Transverse colon (tissue), 4 donors: ENCODE data around the gene CANT1. TPM values are rescaled to one million over a fixed set of nuclear protein-coding genes. Genes with fewer than 3 reads are reported as not detected.

Source experiments
- DNase-seq: peaks from one replicate; pipeline ENCODE4 v3.0.0-alpha.2; 2019
- H3K27ac ChIP-seq, 4 donors: fragments of 200-600 bp; sonication (generic); 2 replicates each; pipeline ENCODE4 v1.5.1; 2016 to 2018; ENCODE audit warnings: inconsistent platforms in 4 of 4
- H3K27me3 ChIP-seq: fragments of 200-600 bp; sonication (generic); 2 replicates; pipeline ENCODE4 v1.5.1; 2017; ENCODE audit warnings: inconsistent platforms
- H3K36me3 ChIP-seq, 4 donors: fragments of 200-600 bp; sonication (generic); 2 replicates each; pipeline ENCODE4 v1.5.1; 2017 to 2019; ENCODE audit warnings: inconsistent platforms in 4 of 4
- H3K4me1 ChIP-seq, 4 donors: fragments of 200-600 bp; sonication (generic); 2 replicates each; pipeline ENCODE4 v1.5.1; 2017 to 2020; ENCODE audit warnings: inconsistent platforms in 4 of 4
- H3K4me3 ChIP-seq, 4 donors: fragments of 200-600 bp; sonication (generic); 1 replicate in 1 of 4; 2 replicates in 3 of 4; pipeline versions ENCODE4 v1.5.1 to v1.6.1; 2017 to 2019; ENCODE audit warnings: inconsistent platforms in 4 of 4
- H3K9me3 ChIP-seq, 2 donors: fragments of 200-600 bp; sonication (generic); 2 replicates each; pipeline ENCODE4 v1.5.1; 2017 to 2019; ENCODE audit warnings: inconsistent platforms in 2 of 2
- EP300 ChIP-seq: sonication (generic); formaldehyde crosslinking; IDR thresholded peaks from one replicate; pipeline ENCODE4 v1.6.1; 2017; ENCODE audit warnings: antibody characterized with exemption, low read depth
- POLR2A ChIP-seq: fragments of 450-650 bp; IDR thresholded peaks from one replicate; pipeline ENCODE4 v1.6.1; 2016; ENCODE audit warnings: antibody characterized with exemption, mild to moderate bottlenecking, moderate library complexity
- POLR2AphosphoS5 ChIP-seq, 3 donors: sonication (generic); formaldehyde crosslinking; IDR thresholded peaks; one replicate each; pipeline ENCODE4 v1.6.1; 2016; ENCODE audit warnings: antibody characterized with exemption in 3 of 3
- WGBS, 2 donors: methylation state at CpG; one replicate each; pipeline ENCODE4 v1.1.5; 2018; ENCODE audit warnings: low coverage in 1 of 2; 5-methylcytosine and 5-hydroxymethylcytosine counted together
- in situ Hi-C, 4 donors: fragments of 200-750 bp; cut with MboI; loops; one replicate each; pipeline versions ENCODE4 v1.15.0 to v1.15.1; 2017; ENCODE audit warnings: low sequenced_read_pairs in 3 of 4, low pct_ligation_motif_present in 1 of 4, low pct_unique_long_range_greater_than_20kb in 1 of 4
- intact Hi-C: fragments of 100-400 bp; cut with DNase I; formaldehyde crosslinking; loops from one replicate; pipeline ENCODE4 v1.15.1; 2023; ENCODE audit warnings: low total_unique reads
- total RNA-seq, 4 donors: library from RNA; depleted of rRNA; stranded (reverse); fragments of >200 nt; gene quantifications; one replicate each; pipeline ENCODE4 v1.1.0, GENCODE V29; 2016
- TF ChIP-seq, protein P1 (sequence below), 5 experiments: fragments of 200-600 bp in 3 of 5; fragments of 450-650 bp in 2 of 5; sonication (generic) in 3 of 5; IDR thresholded peaks; 1 replicate in 2 of 5; 2 replicates in 3 of 5; pipeline ENCODE4 v1.5.1; 2016 to 2017; ENCODE audit warnings: antibody characterized with exemption in 5 of 5, inconsistent platforms in 3 of 5, mild to moderate bottlenecking in 2 of 5, moderate library complexity in 1 of 5

CANT1 gene
- total RNA-seq, 4 donors from 2014 or later = 89.4 to 231 (median 138) TPM

DNA sequence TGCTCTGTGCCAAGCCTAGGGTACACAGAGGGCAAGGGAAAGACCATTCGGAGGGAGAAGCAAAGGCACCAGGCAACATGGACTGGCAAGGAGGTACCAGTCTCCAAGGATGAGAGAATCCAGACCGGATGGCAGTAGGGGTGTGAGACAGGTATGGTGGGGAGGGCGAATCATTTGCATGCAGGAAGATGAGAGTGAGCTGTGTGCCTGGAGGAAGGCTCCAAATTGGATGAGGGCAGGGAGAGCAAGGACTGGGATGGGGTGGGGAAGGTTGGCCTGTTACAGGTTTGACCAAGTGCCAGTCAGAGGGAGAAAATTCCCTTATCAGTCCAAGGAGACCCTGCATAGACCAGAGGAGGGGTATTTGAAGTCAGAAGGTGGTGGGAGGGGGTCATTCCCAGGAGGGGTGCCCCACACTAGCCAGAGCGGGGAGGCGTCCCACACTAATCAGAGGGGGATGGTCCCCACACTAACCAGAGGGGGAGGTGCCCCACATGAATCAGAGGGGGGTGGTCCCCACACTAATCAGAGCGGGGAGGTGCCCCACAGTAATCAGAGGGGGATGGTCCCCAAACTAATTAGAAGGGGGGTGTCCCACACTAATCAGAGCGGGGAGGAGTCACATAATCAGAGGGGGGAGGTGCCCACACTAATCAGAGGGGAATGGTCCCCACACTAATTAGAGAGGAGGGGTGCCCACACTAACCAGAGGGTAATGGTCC is 737 bp downstream of the CANT1 start:
- H3K9me3 ChIP-seq = no peaks in the 10 kb centered on the region
- H3K36me3 ChIP-seq = no peaks in the 10 kb centered on the region
- H3K27me3 ChIP-seq = no peaks in the 10 kb centered on the region
- TF ChIP-seq POLR2A = no peak
- TF ChIP-seq, protein P1, sequence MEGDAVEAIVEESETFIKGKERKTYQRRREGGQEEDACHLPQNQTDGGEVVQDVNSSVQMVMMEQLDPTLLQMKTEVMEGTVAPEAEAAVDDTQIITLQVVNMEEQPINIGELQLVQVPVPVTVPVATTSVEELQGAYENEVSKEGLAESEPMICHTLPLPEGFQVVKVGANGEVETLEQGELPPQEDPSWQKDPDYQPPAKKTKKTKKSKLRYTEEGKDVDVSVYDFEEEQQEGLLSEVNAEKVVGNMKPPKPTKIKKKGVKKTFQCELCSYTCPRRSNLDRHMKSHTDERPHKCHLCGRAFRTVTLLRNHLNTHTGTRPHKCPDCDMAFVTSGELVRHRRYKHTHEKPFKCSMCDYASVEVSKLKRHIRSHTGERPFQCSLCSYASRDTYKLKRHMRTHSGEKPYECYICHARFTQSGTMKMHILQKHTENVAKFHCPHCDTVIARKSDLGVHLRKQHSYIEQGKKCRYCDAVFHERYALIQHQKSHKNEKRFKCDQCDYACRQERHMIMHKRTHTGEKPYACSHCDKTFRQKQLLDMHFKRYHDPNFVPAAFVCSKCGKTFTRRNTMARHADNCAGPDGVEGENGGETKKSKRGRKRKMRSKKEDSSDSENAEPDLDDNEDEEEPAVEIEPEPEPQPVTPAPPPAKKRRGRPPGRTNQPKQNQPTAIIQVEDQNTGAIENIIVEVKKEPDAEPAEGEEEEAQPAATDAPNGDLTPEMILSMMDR (IDR thresholded peaks at IDR 0.05) = no peak
- no peak for TF ChIP-seq EP300
- TF ChIP-seq POLR2AphosphoS5 (IDR thresholded peaks at IDR 0.05) = no peak
- in situ Hi-C loops (no loop called here), intact Hi-C loops (no loop called here)
- peaks cover 31 to 51% (median 47%) of the 10 kb centered on the region in 4 donors for H3K4me1 ChIP-seq
- peak overlapping the region; percentile 69 to 100 (median 84) for H3K4me3 ChIP-seq
- WGBS, 2 donors = 19 to 38% methylated on average over 5 to 7 of the region's 7 CpGs
- H3K27ac ChIP-seq = peak overlapping the region; percentile 82 to 95 (median 92)
- DNase-seq = no peak

GRCh38 chr17:79007504-79008381 is 1.8 kb downstream of the CANT1 start:
- Histone ChIP-seq H3K27ac (peak overlapping the region; percentile 82 to 95 (median 92)), H3K4me3 (peak overlapping the region in 3 of 4 donors; percentile 71 to 100 (median 97)), H3K27me3 (no peaks in the 10 kb centered on the region), H3K36me3 (no peaks in the 10 kb centered on the region), H3K9me3 (no peaks in the 10 kb centered on the region), H3K4me1 (peaks cover 31 to 61% (median 53%) of the 10 kb centered on the region in 4 donors)
- DNase-seq = peak; percentile 73
- in situ Hi-C loops (no loop called here), intact Hi-C loops (no loop called here)
- TF ChIP-seq, protein P1 (IDR thresholded peaks at IDR 0.05) = no peak
- TF ChIP-seq POLR2AphosphoS5 (IDR thresholded peaks at IDR 0.05) = peak; percentile 14 to 62 (median 54)
- peak; percentile 50 for TF ChIP-seq POLR2A
- no peak for TF ChIP-seq EP300
- 33 to 58% methylated on average over 1 to 20 of the region's 21 CpGs for WGBS, 2 donors

DNA sequence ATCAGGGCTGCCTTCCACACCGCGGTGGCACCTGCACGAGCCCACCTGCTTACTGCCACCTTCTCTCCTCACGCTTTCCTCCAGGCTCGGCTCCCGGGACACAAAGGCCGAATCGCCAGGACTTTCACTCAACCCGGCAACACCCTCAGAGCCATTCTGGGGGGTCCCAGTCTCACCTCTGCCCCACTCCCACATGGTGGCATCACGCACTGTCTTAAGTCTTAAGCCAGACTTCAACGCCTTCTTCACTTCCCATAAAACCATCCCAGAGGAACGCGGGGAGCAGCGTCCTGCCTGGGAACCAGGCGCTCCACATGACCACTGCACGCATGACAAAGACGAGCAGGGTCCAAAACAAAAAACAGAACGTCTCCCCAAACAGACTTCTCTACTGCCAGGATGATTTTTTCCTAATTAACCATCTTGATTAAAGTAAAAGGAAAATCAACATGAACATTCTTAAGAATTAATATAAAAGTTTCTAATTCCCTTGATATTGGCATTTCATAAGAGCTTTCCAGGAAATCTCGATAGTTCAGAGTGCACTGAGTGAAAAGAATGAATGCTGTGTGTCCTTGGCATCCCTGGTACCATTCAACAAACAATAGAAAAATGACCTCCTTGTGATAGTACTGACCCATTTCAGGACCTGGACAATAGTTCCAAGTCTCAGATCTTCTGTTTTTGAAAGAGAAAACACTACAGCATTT is 2.6 kb downstream of the CANT1 start:
- intact Hi-C loops = no loop called here

More for the DNA sequence above, 2.6 kb downstream of the CANT1 start:
- Histone ChIP-seq H3K4me3 (peak overlapping the region in 1 of 4 donors; percentile 71), H3K9me3 (no peaks in the 10 kb centered on the region), H3K36me3 (no peaks in the 10 kb centered on the region), H3K27me3 (no peaks in the 10 kb centered on the region), H3K27ac (peak overlapping the region; percentile 82 to 95 (median 92)), H3K4me1 (peaks cover 31 to 69% (median 61%) of the 10 kb centered on the region in 4 donors)
- TF ChIP-seq POLR2A (no peak), EP300 (no peak), POLR2AphosphoS5 (IDR thresholded peaks at IDR 0.05) (no peak)
- TF ChIP-seq, protein P1 (IDR thresholded peaks at IDR 0.05) = no peak
- no peak for DNase-seq
- in situ Hi-C loops = no loop called here
- WGBS, 2 donors = 85 to 92% methylated on average over 9 to 19 of the region's 19 CpGs
